Natural killer cell (primary cell): ENCODE results near the gene CCR2. TPM values are rescaled to one million over a fixed set of nuclear protein-coding genes. Genes with fewer than 3 reads are reported as not detected.

ENCODE experiments used
- ATAC-seq, 3 donors: fragments of 150-1000 bp in 2 of 3; fragments of 200-7000 bp in 1 of 3; cut with Tn5 transposase; 1 replicate in 1 of 3; 2 replicates in 2 of 3; pipeline ENCODE4 v1.10.0; 2021; ENCODE audit warnings: mild to moderate bottlenecking in 2 of 3, moderate library complexity in 2 of 3
- DNase-seq, 2 donors: peaks; one replicate each; pipeline versions ENCODE4 v3.0.0 to v3.0.0-alpha.2; 2013 to 2021; ENCODE audit warnings: mixed read lengths in 1 of 2
- H3K27ac ChIP-seq: one replicate; pipeline ENCODE4 v1.5.1; 2013; ENCODE audit warnings: mild to moderate bottlenecking, low read length
- H3K27me3 ChIP-seq: one replicate; pipeline ENCODE4 v1.6.1; 2013; ENCODE audit warnings: low read length; ENCODE audit not compliant: control insufficient read depth, insufficient read depth
- H3K36me3 ChIP-seq: one replicate; pipeline ENCODE4 v1.6.1; 2013; ENCODE audit warnings: low read length; ENCODE audit not compliant: control insufficient read depth, insufficient read depth
- H3K4me1 ChIP-seq: one replicate; pipeline ENCODE4 v1.6.1; 2013; ENCODE audit warnings: low read length; ENCODE audit not compliant: control insufficient read depth, insufficient read depth
- H3K4me3 ChIP-seq: one replicate; pipeline ENCODE4 v1.5.1; 2013; ENCODE audit warnings: low read length
- H3K9me3 ChIP-seq: one replicate; pipeline ENCODE4 v1.6.1; 2013; ENCODE audit warnings: low read length; ENCODE audit not compliant: control insufficient read depth, insufficient read depth
- H3K27ac Mint-ChIP-seq, 2 donors: one replicate each; pipeline ENCODE4 v1.8.0; 2022; ENCODE audit warnings: mild to moderate bottlenecking in 2 of 2, mixed read lengths in 2 of 2, moderate library complexity in 1 of 2
- H3K27me3 Mint-ChIP-seq, 2 donors: one replicate each; pipeline ENCODE4 v1.8.0; 2022; ENCODE audit warnings: low read depth in 2 of 2, mixed read lengths in 2 of 2
- H3K36me3 Mint-ChIP-seq: one replicate; pipeline ENCODE4 v1.8.0; 2022; ENCODE audit warnings: mixed read lengths
- H3K4me1 Mint-ChIP-seq, 2 donors: one replicate each; pipeline ENCODE4 v1.8.0; 2022; ENCODE audit warnings: mixed read lengths in 2 of 2
- H3K4me3 Mint-ChIP-seq: one replicate; pipeline ENCODE4 v1.8.0; 2022; ENCODE audit warnings: mild to moderate bottlenecking, moderate library complexity, mixed read lengths
- H3K9me3 Mint-ChIP-seq, 2 donors: one replicate each; pipeline ENCODE4 v1.8.0; 2022; ENCODE audit warnings: mixed read lengths in 2 of 2
- WGBS: methylation state at CpG from one replicate; pipeline ENCODE4 v1.1.7; 2013; ENCODE audit warnings: missing lambda C conversion rate; ENCODE audit not compliant: insufficient coverage; 5-methylcytosine and 5-hydroxymethylcytosine counted together
- intact Hi-C: fragments of 100-400 bp; cut with micrococcal nuclease; formaldehyde crosslinking; loops from one replicate; pipeline ENCODE4 v1.14.2; 2022
- total RNA-seq, 4 donors: library from RNA; stranded (reverse); fragments of 120-200 nt in 1 of 4; gene quantifications; one replicate each; pipeline versions ENCODE4 v1.2.3 to v1.2.4, GENCODE V29; 2013 to 2022
- TF ChIP-seq, protein P1 (sequence below): fragments of 200-600 bp; IDR thresholded peaks from one replicate; pipeline ENCODE4 v1.8.0; 2022; ENCODE audit warnings: antibody characterized with exemption

Gene CCR2
- total RNA-seq, 3 donors from 2014 or later (not counting 1 experiment from before 2014, with no cell fraction given), result 0.21 to 9.8 (median 1.7) TPM

DNA sequence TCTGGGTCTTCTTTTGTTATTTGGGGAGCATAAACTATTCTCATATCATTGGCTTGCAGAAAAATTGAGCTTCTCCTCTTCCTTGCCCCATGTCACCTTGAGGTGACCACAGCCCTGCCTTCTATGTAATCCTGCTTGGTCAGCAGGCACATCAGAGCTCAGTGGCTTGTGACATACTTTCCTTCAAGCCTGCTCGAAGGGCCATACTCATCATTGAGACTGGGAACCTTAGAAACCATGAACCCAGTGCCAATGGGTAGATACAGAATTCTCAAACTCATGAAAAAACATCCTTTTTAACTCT, 3.7 kb upstream of the CCR2 start:
- H3K36me3 Mint-ChIP-seq, result no peaks in the 10 kb centered on the region
- H3K27me3 ChIP-seq, result no peaks in the 10 kb centered on the region
- H3K9me3 ChIP-seq, result peaks cover 2% of the 10 kb centered on the region
- H3K4me1 ChIP-seq, result peaks cover 45% of the 10 kb centered on the region
- peak overlapping the region; percentile 73 for H3K4me3 Mint-ChIP-seq
- no peaks in the 10 kb centered on the region for H3K27me3 Mint-ChIP-seq
- H3K27ac ChIP-seq, result peak overlapping the region; percentile 79
- intact Hi-C loops, result loop anchor here (5.0 kb wide), 2 partner anchors 38 to 68 kb away; no protein-coding TSS in a partner anchor
- TF ChIP-seq, protein P1, sequence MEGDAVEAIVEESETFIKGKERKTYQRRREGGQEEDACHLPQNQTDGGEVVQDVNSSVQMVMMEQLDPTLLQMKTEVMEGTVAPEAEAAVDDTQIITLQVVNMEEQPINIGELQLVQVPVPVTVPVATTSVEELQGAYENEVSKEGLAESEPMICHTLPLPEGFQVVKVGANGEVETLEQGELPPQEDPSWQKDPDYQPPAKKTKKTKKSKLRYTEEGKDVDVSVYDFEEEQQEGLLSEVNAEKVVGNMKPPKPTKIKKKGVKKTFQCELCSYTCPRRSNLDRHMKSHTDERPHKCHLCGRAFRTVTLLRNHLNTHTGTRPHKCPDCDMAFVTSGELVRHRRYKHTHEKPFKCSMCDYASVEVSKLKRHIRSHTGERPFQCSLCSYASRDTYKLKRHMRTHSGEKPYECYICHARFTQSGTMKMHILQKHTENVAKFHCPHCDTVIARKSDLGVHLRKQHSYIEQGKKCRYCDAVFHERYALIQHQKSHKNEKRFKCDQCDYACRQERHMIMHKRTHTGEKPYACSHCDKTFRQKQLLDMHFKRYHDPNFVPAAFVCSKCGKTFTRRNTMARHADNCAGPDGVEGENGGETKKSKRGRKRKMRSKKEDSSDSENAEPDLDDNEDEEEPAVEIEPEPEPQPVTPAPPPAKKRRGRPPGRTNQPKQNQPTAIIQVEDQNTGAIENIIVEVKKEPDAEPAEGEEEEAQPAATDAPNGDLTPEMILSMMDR, result no peak
- peaks cover 76 to 77% of the 10 kb centered on the region in 2 donors for H3K4me1 Mint-ChIP-seq
- H3K4me3 ChIP-seq, result no peak overlapping the region
- no peaks in the 10 kb centered on the region for H3K36me3 ChIP-seq
- peak; percentile 10 to 28 (median 19) for ATAC-seq
- no peaks in the 10 kb centered on the region for H3K9me3 Mint-ChIP-seq
- peak overlapping the region; percentile 85 to 86 for H3K27ac Mint-ChIP-seq
- 5% methylated on average over 1 of the region's 1 CpG for WGBS
- no peak for DNase-seq

DNA sequence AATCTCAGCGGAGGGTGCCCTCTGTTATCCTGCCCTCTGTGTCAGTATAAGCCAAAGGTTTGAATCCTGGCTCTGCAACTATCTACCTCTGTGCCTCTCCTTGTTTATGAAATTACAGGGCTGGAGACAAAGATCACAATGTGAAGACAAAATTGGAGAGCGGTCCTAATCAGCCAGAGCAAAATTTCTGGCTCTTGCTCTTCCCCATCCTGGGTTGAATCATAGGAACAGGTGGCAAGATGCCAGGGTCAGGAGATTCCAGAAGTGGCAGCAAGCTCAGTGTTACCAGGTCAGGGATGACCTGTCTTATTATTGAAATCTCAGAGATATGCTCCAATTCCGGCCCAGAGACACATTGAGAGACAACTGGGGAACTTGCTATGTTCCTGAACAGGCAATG, 2.3 kb upstream of the CCR2 start:
- WGBS, result over 99% methylated on average over 3 of the region's 3 CpGs
- no peak overlapping the region for H3K27ac ChIP-seq
- intact Hi-C loops, result loop anchor here (5.0 kb wide), 2 partner anchors 39 to 69 kb away; no protein-coding TSS in a partner anchor

DNA sequence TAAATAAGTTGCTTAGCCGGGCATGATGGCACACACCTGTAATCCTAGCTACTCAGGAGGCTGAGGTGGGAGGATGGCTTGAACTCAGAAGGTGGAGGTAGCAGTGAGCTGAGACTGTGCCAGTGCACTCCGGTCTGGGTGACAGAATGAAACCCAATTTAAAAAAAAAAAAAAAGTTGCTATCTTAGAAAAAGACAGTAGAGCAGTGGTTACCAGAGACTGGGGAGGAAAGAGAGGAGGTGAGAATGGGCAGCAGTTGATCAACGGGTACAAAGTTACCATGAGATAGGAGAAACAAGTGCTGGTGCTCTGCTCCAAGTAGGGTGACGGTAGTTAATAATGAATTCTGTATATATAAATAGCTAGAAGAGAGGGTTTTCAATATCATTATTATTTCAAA, 821 bp upstream of the CCR2 start:
- Mint-ChIP-seq H3K36me3 (no peaks in the 10 kb centered on the region), H3K27me3 (no peaks in the 10 kb centered on the region), H3K27ac (peak overlapping the region; percentile 15 to 57), H3K4me1 (peaks cover 73% of the 10 kb centered on the region in 2 donors), H3K4me3 (peak overlapping the region; percentile 72), H3K9me3 (no peaks in the 10 kb centered on the region)
- H3K4me1 ChIP-seq, result peaks cover 45% of the 10 kb centered on the region
- WGBS, result 41% methylated on average over 3 of the region's 4 CpGs
- H3K4me3 ChIP-seq, result no peak overlapping the region
- peak; percentile 40 to 58 (median 51) for ATAC-seq
- H3K36me3 ChIP-seq, result no peaks in the 10 kb centered on the region
- TF ChIP-seq, protein P1, result no peak
- DNase-seq, result peak in 1 of 2 donors; percentile 29
- intact Hi-C loops, result loop anchor here (5.0 kb wide), 2 partner anchors 41 to 71 kb away; no protein-coding TSS in a partner anchor
- H3K27ac ChIP-seq, result no peak overlapping the region
- H3K9me3 ChIP-seq, result no peaks in the 10 kb centered on the region
- H3K27me3 ChIP-seq, result no peaks in the 10 kb centered on the region

More for the DNA sequence above, 2.3 kb upstream of the CCR2 start:
- Mint-ChIP-seq H3K36me3 (no peaks in the 10 kb centered on the region), H3K4me3 (no peak overlapping the region), H3K27ac (peak overlapping the region in 1 of 2 donors; percentile 63), H3K4me1 (peaks cover 79% of the 10 kb centered on the region in 2 donors), H3K9me3 (no peaks in the 10 kb centered on the region), H3K27me3 (no peaks in the 10 kb centered on the region)
- no peak overlapping the region for H3K4me3 ChIP-seq
- ATAC-seq (no peak), DNase-seq (no peak)
- H3K9me3 ChIP-seq, result peaks cover 2% of the 10 kb centered on the region
- peaks cover 45% of the 10 kb centered on the region for H3K4me1 ChIP-seq
- TF ChIP-seq, protein P1, result no peak
- no peaks in the 10 kb centered on the region for H3K27me3 ChIP-seq
- H3K36me3 ChIP-seq, result no peaks in the 10 kb centered on the region

DNA sequence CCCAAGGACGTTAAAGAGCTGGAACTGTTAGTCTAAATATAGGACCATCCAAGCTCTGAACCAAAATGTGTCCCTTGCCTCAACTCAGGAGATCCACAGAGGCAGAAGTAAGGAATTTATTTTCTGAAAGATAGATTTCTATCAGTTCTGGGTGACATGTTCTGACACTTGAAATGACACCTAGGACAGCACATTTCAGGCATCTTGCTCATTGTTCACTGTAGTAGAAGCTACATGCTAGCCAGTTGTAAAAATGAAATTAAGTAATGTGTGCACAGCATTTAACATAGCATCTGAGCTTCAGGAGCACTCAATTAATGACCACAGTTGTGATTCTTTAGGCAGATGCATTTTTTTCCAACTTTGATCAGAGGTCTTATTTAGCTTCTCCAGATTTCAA, 567 bp downstream of the CCR2 start:
- H3K36me3 ChIP-seq, result no peaks in the 10 kb centered on the region
- TF ChIP-seq, protein P1, result no peak
- DNase-seq (no peak), ATAC-seq (no peak)
- Mint-ChIP-seq H3K4me1 (peaks cover 69% of the 10 kb centered on the region in 2 donors), H3K4me3 (peak overlapping the region; percentile 65), H3K9me3 (no peaks in the 10 kb centered on the region), H3K36me3 (no peaks in the 10 kb centered on the region), H3K27me3 (no peaks in the 10 kb centered on the region), H3K27ac (peak overlapping the region in 1 of 2 donors; percentile 15)
- no peaks in the 10 kb centered on the region for H3K9me3 ChIP-seq
- WGBS, result 27% methylated on average over 1 of the region's 1 CpG
- H3K4me3 ChIP-seq, result peak overlapping the region; percentile 8
- peaks cover 43% of the 10 kb centered on the region for H3K4me1 ChIP-seq
- H3K27ac ChIP-seq, result peak overlapping the region; percentile 5
- H3K27me3 ChIP-seq, result no peaks in the 10 kb centered on the region
- intact Hi-C loops, result loop anchor here (5.0 kb wide), 2 partner anchors 42 to 72 kb away; no protein-coding TSS in a partner anchor
